HG03175 (cell line): ENCODE results near the gene YIPF3.
A peak's percentile ranks its signal among the peaks of the same experiment; 100 is the strongest.

Source experiments
- ATAC-seq: cut with Tn5 transposase; IDR thresholded peaks from one replicate; pipeline ENCODE4 v1.9.1; 2021; ENCODE audit warnings: mild to moderate bottlenecking, moderate library complexity; ENCODE audit not compliant: unreplicated experiment

The YIPF3 gene

GRCh38 chr6:43493833-43494232 is 22.9 kb downstream of the YIPF3 start:
- no peak for ATAC-seq

GRCh38 chr6:43493230-43493629 is 23.5 kb downstream of the YIPF3 start:
- ATAC-seq: no peak

- no peak for ATAC-seq
Measured at GRCh38 chr6:43492673-43493072, 24.1 kb downstream of the YIPF3 start.

DNA sequence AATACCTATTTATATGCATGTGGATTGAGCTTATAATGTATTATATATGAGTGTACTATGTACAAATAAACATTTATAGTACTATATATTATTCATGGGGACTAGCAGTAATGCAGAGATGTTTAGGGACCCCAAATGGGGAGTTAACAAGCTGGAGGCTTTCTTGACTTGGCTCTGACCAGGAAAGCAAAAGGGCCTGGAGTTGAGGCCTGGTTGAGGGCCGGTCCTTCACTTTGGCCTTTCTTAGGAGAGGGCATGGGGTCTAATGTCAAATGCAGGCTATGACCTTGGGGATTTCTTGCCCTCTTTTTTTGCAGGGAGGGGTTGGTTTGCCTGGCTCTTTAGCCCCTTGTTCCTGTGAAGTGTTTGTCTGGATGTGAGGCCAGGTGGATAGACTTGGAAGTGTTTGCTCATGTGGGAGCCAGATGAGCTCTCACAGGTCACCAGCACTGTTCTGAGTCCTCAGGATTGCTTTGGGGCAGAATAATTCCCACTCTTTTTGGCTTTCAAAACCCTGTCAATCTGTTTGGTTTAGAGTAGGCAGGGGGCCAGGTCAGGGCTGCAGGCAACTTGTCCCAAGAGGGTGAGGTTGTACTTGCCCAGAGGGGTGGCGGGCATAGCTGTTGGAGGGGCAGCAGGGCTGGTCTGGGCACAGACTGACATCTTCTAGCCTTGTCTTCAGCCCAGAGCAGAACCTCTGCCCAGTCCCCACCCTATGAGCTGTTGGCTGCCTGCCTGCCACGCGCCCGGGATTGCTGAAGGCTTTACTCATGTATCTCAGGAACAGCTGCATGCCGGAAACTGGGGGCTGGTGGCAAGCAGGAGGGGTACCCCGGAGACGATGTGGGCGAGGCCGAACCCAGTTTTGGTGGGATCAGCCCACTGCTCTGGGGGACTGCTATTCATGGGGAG is 24.7 kb downstream of the YIPF3 start:
- ATAC-seq: no peak

GRCh38 chr6:43490523-43490939 is 26.2 kb downstream of the YIPF3 start:
- no peak for ATAC-seq

DNA sequence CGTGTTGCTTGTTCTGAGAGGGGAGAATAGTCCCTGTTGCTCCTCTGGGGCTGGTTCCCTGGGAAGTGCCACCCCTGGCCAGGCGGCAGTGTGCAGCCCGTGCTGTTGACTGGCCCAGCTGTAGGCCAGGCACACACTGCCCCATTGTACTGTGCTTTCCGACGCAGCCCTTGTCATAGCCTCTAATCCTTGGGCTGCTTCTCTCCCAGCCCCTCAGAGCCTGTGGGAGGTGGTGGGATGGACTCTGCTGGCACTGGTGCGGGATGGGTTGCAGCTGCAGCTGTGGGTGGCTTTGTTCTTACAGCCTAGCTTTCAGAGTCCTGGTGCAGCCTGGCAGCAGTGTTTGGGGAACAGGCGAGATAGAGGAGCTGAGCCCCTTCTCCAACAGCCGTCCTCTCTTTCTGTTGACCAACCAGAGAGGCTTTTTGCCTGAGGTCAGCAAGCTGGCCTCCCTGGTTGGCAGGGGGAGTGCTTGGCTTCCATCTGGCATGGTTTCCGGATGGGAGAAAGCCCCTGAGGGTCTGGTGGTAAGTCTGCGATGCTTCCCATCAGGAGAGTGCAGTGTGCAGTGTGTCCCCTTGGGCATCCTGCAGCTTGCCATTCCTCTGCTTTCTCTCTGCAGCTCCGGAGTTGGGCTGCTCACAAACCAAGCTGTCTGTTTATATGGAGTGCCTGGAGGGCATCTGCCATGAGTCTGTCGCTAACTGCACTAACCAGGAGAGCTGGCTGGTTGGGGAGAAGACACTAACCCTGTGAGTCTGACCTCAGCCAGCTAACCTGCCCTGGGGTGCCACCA is 27.3 kb downstream of the YIPF3 start:
- no peak for ATAC-seq

- no peak for ATAC-seq
Measured at GRCh38 chr6:43488667-43489276, 28.0 kb downstream of the YIPF3 start.

DNA sequence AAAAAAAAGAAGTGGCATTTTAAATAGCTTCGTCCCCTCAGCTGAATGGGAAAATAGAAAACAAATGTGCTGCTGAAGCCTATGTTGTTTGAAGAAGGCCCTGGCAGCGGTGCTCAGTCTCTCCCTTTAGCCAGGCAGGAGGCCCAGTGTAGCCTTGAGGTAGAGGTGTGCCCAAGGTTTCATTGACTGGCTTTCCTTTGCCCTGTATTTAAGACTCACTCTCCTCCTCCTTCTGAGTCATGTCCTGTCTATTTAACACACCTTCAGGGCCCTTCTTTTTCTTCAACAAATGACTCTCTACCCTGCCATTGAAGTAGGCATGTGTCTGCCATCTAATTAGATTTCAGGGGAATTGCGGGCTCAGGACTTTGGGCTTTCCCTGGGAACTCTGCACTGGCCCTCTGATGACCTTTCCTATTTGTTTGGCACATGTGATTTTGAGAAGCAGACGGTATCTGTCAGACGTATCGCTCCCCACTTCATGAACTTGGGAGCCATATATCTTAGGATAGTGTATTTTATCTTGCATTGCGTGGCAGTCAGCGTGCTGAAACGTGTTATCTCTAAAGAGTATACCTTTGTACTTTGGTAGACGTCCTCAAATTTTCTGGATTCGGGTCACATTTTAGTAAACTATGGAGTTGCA is 35.0 kb downstream of the YIPF3 start:
- ATAC-seq: no peak

- no peak for ATAC-seq
Measured at GRCh38 chr6:43481075-43481474, 35.7 kb downstream of the YIPF3 start.

GRCh38 chr6:43478008-43478372 is 38.7 kb downstream of the YIPF3 start:
- no peak for ATAC-seq

- ATAC-seq: peak; percentile 95
Measured at GRCh38 chr6:43477235-43478007, 39.3 kb downstream of the YIPF3 start, which contains the start of gene TJAP1. Gene TJAP1, plus strand, starts transcription at chr6:43477570. Its CDS starts 21,432 bp downstream, at chr6:43499002.

GRCh38 chr6:43476746-43477145 is 40.0 kb downstream of the YIPF3 start:
- ATAC-seq: no peak

DNA sequence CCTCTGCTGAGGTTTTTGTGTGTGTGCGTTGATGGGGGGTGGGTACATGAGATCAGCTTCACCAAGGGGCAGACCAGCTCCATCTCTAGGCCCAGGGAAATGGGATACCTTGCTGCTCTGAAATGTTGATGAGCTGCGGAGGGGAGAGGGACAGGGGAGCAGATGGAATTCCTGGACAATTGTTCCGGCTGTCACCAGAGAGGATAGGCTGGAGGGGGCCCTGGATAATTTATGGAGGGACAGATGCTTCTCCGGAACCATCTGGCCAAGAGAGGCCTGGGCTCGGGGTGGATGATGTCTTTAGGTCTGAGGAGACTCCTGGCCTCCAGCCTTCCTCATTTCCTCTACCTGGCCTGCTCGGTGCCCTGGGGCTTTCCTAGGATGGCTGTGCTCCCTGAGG is 41.2 kb downstream of the YIPF3 start:
- ATAC-seq: no peak

GRCh38 chr6:43472515-43472914 is 44.2 kb downstream of the YIPF3 start:
- no peak for ATAC-seq

GRCh38 chr6:43471399-43471798 is 45.3 kb downstream of the YIPF3 start:
- no peak for ATAC-seq

DNA sequence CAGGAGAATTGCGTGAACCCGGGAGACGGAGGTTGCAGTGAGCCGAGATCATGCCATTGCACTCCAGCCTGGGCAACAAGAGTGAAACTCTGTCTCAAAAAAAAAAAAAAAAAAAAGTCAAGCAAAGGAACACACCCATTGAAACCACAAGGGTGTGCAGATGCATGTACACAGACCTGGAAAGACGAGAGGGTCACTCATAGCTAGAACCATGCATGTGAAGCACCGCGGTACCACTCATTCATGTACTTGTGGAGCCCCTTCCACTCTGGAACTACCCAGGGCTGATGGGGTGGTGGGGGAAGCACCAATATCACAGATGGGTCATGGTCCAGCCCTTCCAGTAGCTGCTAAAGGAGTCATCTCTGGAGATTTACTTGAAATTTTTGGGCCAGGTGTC is 46.8 kb downstream of the YIPF3 start:
- ATAC-seq: no peak

DNA sequence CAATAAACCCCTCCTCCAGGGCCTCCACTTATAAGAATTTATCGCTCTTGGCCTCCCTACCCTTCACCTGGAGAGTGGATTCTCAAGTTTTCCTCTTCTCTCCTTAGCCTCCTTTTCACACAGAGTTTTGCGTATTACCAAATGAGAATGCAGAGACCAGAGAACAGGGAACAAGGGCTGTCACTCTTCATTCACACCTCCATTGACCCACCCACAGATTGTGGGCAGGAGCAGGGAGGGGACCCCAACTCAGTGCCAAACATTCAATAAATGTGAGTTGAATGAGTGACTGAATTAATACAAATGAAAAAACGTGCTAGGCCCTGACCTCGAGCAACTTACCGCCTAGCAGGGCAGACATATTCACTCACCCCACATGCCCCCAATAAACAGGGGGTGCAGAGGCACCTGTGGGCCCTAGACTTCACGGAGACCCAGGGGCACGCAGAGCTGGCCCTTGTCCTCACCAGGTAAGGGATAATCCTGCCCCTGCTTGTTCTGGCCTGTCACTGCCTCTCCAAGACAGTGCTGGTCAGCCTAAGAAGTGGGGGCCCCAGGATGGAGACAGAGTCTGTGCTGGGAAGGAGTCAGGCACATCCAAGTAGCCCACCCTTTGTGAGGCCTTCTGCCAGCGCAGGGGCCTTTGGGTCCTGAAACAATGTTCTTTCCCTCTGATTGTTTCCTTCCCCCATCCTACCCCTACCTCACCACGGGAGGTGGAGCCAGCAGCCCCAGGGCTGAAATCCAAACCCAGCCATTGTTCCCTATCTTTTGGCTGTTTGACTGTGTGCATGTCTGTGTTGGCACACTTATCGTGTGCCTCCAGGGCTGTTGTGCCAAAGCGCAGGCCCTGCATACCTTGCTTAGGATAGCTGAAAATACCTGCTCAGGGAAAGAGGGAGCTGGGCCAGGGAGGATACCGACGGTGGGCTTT is 47.7 kb downstream of the YIPF3 start:
- no peak for ATAC-seq

DNA sequence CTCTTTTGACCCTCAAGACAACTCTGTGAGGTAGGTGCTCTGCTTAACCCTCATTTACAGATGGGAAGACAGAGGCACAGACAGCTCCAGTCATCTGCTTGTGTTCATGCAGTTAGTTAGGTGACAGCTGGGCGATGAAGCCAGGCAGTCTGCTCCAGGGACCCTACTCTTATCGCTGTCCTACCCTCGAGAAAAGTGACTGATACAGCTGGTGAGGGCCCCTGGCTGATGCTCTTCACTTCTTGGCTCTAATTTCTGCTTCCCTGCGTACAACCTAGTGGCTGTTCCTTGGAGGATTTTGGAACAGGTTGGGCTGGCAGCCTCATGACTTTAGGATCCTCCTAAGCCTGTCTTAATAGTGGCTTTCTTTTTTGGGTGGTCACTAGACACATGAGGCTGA is 48.5 kb downstream of the YIPF3 start:
- ATAC-seq: no peak

DNA sequence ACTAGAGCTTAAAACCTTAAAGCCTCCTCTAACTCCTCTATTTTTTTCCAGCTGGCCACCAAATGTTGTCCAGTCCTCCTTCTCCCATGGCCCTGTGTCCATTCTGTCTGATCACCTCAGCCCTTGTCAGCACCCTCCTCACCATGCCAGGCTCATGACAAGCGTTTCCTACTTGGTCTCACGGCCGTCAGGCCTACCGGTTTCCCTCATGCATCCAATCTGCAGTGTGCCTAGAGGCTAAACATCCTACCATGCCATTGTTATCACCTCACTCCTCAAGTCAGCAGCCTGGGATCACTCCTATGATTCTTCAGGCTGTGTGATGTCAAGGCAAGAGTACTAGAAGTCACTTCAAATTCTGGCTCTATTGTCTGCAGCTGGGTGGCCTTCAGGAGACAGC is 49.0 kb downstream of the YIPF3 start:
- ATAC-seq: no peak
